HL-60 (cell line): ENCODE data around the gene BCAS3.

Experiments used
- GABPA ChIP-seq: IDR thresholded peaks from 2 replicates; pipeline ENCODE4 v1.6.1; 2012; ENCODE audit warnings: low read depth
- POLR2AphosphoS5 ChIP-seq: IDR thresholded peaks from 2 replicates; pipeline ENCODE4 v1.6.1; 2012; ENCODE audit warnings: low read depth
- REST ChIP-seq: IDR thresholded peaks from 2 replicates; pipeline ENCODE4 v1.6.1; 2012; ENCODE audit warnings: low read depth; ENCODE audit not compliant: insufficient replicate concordance
- SPI1 ChIP-seq: IDR thresholded peaks from 2 replicates; pipeline ENCODE4 v1.6.1; 2012; ENCODE audit warnings: low read depth, mild to moderate bottlenecking, borderline replicate concordance
- TF ChIP-seq, protein P1 (sequence below): IDR thresholded peaks from one replicate; pipeline ENCODE4 v1.5.1; 2011; ENCODE audit warnings: low read length, control low read depth, inconsistent platforms; ENCODE audit not compliant: insufficient read depth

DNA sequence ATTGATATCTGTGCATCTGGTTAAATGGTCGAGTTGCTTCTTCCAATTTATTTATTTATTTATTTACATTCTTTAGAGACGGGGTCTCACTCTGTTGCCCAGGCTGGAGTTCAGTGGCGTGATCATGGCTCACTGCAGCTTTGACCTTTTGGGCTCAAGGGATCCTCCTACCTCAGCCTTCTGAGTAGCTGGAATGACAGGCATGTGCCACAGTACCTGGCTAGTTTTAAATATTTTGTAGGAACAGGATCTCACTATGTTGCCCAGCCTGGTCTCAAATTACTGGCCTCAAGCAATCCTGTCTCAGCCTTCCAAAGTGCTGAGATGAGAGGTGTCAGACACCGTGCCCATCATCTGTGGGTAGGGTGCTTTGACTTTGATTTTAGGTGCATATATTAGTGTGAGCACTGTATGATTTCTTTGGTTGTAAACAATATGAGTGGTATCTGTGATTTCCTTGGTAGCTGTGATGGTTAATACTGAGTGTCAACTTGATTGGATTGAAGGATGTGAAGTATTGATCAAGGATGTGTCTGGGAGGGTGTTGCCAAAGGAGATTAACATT, 90.2 kb downstream of the BCAS3 start:
- TF ChIP-seq, protein P1, sequence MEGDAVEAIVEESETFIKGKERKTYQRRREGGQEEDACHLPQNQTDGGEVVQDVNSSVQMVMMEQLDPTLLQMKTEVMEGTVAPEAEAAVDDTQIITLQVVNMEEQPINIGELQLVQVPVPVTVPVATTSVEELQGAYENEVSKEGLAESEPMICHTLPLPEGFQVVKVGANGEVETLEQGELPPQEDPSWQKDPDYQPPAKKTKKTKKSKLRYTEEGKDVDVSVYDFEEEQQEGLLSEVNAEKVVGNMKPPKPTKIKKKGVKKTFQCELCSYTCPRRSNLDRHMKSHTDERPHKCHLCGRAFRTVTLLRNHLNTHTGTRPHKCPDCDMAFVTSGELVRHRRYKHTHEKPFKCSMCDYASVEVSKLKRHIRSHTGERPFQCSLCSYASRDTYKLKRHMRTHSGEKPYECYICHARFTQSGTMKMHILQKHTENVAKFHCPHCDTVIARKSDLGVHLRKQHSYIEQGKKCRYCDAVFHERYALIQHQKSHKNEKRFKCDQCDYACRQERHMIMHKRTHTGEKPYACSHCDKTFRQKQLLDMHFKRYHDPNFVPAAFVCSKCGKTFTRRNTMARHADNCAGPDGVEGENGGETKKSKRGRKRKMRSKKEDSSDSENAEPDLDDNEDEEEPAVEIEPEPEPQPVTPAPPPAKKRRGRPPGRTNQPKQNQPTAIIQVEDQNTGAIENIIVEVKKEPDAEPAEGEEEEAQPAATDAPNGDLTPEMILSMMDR, result no peak
- TF ChIP-seq REST, result no peak
- TF ChIP-seq SPI1, result no peak
- no peak for TF ChIP-seq GABPA
- TF ChIP-seq POLR2AphosphoS5, result no peak
